IMR-90 (cell line): Measurements from ENCODE around the gene MAP4. TPM values are rescaled to one million over a fixed set of nuclear protein-coding genes. Genes with fewer than 3 reads are reported as not detected.

Experiments used
- ATAC-seq: fragments of 200-7000 bp; cut with Tn5 transposase; 2 replicates; pipeline ENCODE4 v1.9.1; 2020; ENCODE audit warnings: low read depth, mild to moderate bottlenecking, moderate library complexity
- BruUV-seq: library from RNA; stranded (reverse); fragments of 400-500 nt; replicated peaks from 2 replicates; lab custom pipeline; 2021; lab: Mats Ljungman, UMichigan
- CTCF ChIA-PET: fragments of 300-600 bp; formaldehyde crosslinking; extraction: SDS; loops from one replicate; lab custom pipeline; 2021; ENCODE audit warnings: antibody characterized with exemption; lab: Yijun Ruan, JAX
- POLR2A ChIA-PET: fragments of 300-600 bp; sonication (Branson Sonifier 250); formaldehyde crosslinking; loops from one replicate; lab custom pipeline; 2022; ENCODE audit warnings: antibody characterized with exemption; ENCODE audit not compliant: unreplicated experiment; lab: Charles Lee
- DNase-seq: peaks from one replicate; pipeline ENCODE4 v3.0.0; 2013
- H2AFZ ChIP-seq: replicated peaks from 2 replicates; pipeline ENCODE3; 2013; ENCODE audit warnings: low read length, mild to moderate bottlenecking; ENCODE audit not compliant: poor library complexity
- H2AK5ac ChIP-seq: 2 replicates; pipeline ENCODE4 v1.6.1; 2013; ENCODE audit warnings: low read depth, low read length, inconsistent platforms
- H2AK9ac ChIP-seq: replicated peaks from 2 replicates; pipeline ENCODE3; 2013; ENCODE audit warnings: mild to moderate bottlenecking, low read depth, low read length, moderate library complexity; ENCODE audit not compliant: poor library complexity
- H2BK120ac ChIP-seq: 2 replicates; pipeline ENCODE4 v1.6.1; 2013; ENCODE audit warnings: low read depth, low read length, inconsistent platforms
- H2BK15ac ChIP-seq: 3 replicates; pipeline ENCODE4 v1.6.1; 2013; ENCODE audit warnings: low read depth, low read length, inconsistent platforms
- H2BK20ac ChIP-seq: 2 replicates; pipeline ENCODE4 v1.6.1; 2013; ENCODE audit warnings: low read depth, mild to moderate bottlenecking, inconsistent platforms, low read length, moderate library complexity
- H2BK5ac ChIP-seq: 2 replicates; pipeline ENCODE4 v1.6.1; 2013; ENCODE audit warnings: mild to moderate bottlenecking, low read depth, low read length, inconsistent platforms; ENCODE audit not compliant: poor library complexity, severe bottlenecking
- H3K14ac ChIP-seq: replicated peaks from 2 replicates; pipeline ENCODE4 v1.6.1; 2013; ENCODE audit warnings: low read depth, low read length, inconsistent platforms
- H3K18ac ChIP-seq: 2 replicates; pipeline ENCODE4 v1.6.1; 2013; ENCODE audit warnings: low read depth, low read length, control low read depth
- H3K23ac ChIP-seq: 2 replicates; pipeline ENCODE4 v1.6.1; 2013; ENCODE audit warnings: low read depth, low read length, inconsistent platforms
- H3K27ac ChIP-seq: 2 replicates; pipeline ENCODE4 v1.5.1; 2013; ENCODE audit warnings: mild to moderate bottlenecking, control low read depth, low read length; ENCODE audit not compliant: insufficient read depth
- H3K27me3 ChIP-seq: 2 replicates; pipeline ENCODE4 v1.6.1; 2013; ENCODE audit warnings: low read length; ENCODE audit not compliant: control insufficient read depth, insufficient read depth
- H3K36me3 ChIP-seq: 2 replicates; pipeline ENCODE4 v1.6.1; 2013; ENCODE audit warnings: low read length, mixed read lengths; ENCODE audit not compliant: control insufficient read depth, insufficient read depth
- H3K4ac ChIP-seq: 2 replicates; pipeline ENCODE4 v1.6.1; 2013; ENCODE audit warnings: low read depth, low read length, inconsistent platforms
- H3K4me1 ChIP-seq: 2 replicates; pipeline ENCODE4 v1.6.1; 2013; ENCODE audit warnings: low read length, mixed read lengths; ENCODE audit not compliant: control insufficient read depth, insufficient read depth
- H3K4me2 ChIP-seq: 2 replicates; pipeline ENCODE4 v1.6.1; 2013; ENCODE audit warnings: low read depth, mild to moderate bottlenecking, control low read depth, low read length, moderate library complexity
- H3K4me3 ChIP-seq: 2 replicates; pipeline ENCODE4 v1.5.1; 2013; ENCODE audit warnings: low read depth, mild to moderate bottlenecking, control low read depth, low read length, moderate library complexity; ENCODE audit not compliant: insufficient read depth
- H3K56ac ChIP-seq: 2 replicates; pipeline ENCODE4 v1.6.1; 2013; ENCODE audit warnings: low read length, inconsistent platforms; ENCODE audit not compliant: insufficient read depth; ENCODE audit errors: extremely low read depth
- H3K79me1 ChIP-seq, 2 experiments: 2 replicates each; pipeline ENCODE4 v1.6.1; 2013; ENCODE audit warnings: low read length in 2 of 2, inconsistent platforms in 1 of 2, low read depth in 1 of 2
- H3K9ac ChIP-seq: 2 replicates; pipeline ENCODE4 v1.6.1; 2013; ENCODE audit warnings: low read depth, low read length, control low read depth
- H3K9me1 ChIP-seq: 2 replicates; pipeline ENCODE4 v1.6.1; 2013; ENCODE audit warnings: low read length, inconsistent platforms; ENCODE audit not compliant: insufficient read depth
- H3K9me3 ChIP-seq: 2 replicates; pipeline ENCODE4 v1.6.1; 2013; ENCODE audit warnings: low read length; ENCODE audit not compliant: control insufficient read depth, insufficient read depth
- H4K20me1 ChIP-seq: 2 replicates; pipeline ENCODE4 v1.6.1; 2013; ENCODE audit warnings: low read length, inconsistent platforms; ENCODE audit not compliant: insufficient read depth
- H4K5ac ChIP-seq: 2 replicates; pipeline ENCODE4 v1.6.1; 2013; ENCODE audit warnings: mild to moderate bottlenecking, low read depth, low read length, control low read depth
- H4K8ac ChIP-seq, 2 experiments: 2 replicates each; pipeline ENCODE4 v1.6.1; 2013; ENCODE audit warnings: low read depth in 2 of 2, low read length in 2 of 2, control low read depth in 1 of 2, inconsistent platforms in 1 of 2
- H4K91ac ChIP-seq: 2 replicates; pipeline ENCODE4 v1.6.1; 2013; ENCODE audit warnings: low read depth, low read length, inconsistent platforms; ENCODE audit not compliant: insufficient read depth
- CHD1 ChIP-seq: IDR thresholded peaks from 2 replicates; pipeline ENCODE4 v1.6.1; 2012; ENCODE audit warnings: low read depth, low read length, improper control_type of control experiment
- CTCF ChIP-seq: conservative IDR thresholded peaks from 2 replicates; pipeline ENCODE4 v1.5.1; 2012; ENCODE audit warnings: mild to moderate bottlenecking, low read depth, low read length, improper control_type of control experiment
- FOS ChIP-seq: fragments of 150-350 bp; IDR thresholded peaks from 2 replicates; pipeline ENCODE4 v1.6.1; 2016; ENCODE audit warnings: low read depth, low read length
- POLR2A ChIP-seq: IDR thresholded peaks from 2 replicates; pipeline ENCODE4 v1.6.1; 2012; ENCODE audit warnings: mild to moderate bottlenecking, low read depth, low read length
- RCOR1 ChIP-seq: IDR thresholded peaks from 2 replicates; pipeline ENCODE4 v1.6.1; 2012; ENCODE audit warnings: mild to moderate bottlenecking, low read length, improper control_type of control experiment; ENCODE audit not compliant: insufficient replicate concordance
- RFX5 ChIP-seq: IDR thresholded peaks from 2 replicates; pipeline ENCODE4 v1.8.0; 2012; ENCODE audit warnings: low read depth, mild to moderate bottlenecking, low read length, moderate library complexity
- SMC3 ChIP-seq: fragments of 150-350 bp; IDR thresholded peaks from 2 replicates; pipeline ENCODE4 v1.6.1; 2016; ENCODE audit warnings: low read depth, mild to moderate bottlenecking, antibody characterized with exemption, low read length, moderate library complexity
- WGBS, 2 experiments: methylation state at CpG; one replicate each; pipeline versions ENCODE4 v1.1.5 to v1.1.7; 2013; ENCODE audit warnings: missing lambda C conversion rate in 2 of 2; ENCODE audit not compliant: insufficient read length in 1 of 2; ENCODE audit errors: extremely low coverage in 2 of 2; 5-methylcytosine and 5-hydroxymethylcytosine counted together
- dilution Hi-C: fragments of 300-500 bp; cut with HindIII; formaldehyde crosslinking; loops from one replicate; pipeline ENCODE4 v1.14.3; 2018; ENCODE audit warnings: low sequenced_read_pairs; ENCODE audit not compliant: unreplicated experiment
- in situ Hi-C: fragments of 300-500 bp; cut with MboI; formaldehyde crosslinking; loops from 3 replicates; pipeline ENCODE4 v1.14.3; 2019; ENCODE audit warnings: low sequenced_read_pairs, inconsistent platforms, mixed read lengths
- intact Hi-C: fragments of 100-400 bp; cut with micrococcal nuclease; formaldehyde crosslinking; loops from 2 replicates; pipeline ENCODE4 v1.10.0; 2022
- polyA plus RNA-seq, 3 experiments: library from polyadenylated mRNA; depleted of rRNA; stranded (reverse); fragments of >200 nt; gene quantifications; 2 replicates each; pipeline ENCODE4 v1.2.3, GENCODE V29; 2012; ENCODE audit warnings: low replicate concordance in 1 of 3
- total RNA-seq: library from RNA; depleted of rRNA; stranded (reverse); fragments of >200 nt; gene quantifications from 2 replicates; pipeline ENCODE4 v1.2.3, GENCODE V29; 2012

Gene MAP4
- total and polyA plus RNA-seq, 2 of the 4 experiments (the other 2 are of a cell fraction), result 87.8 to 216 TPM

- H2BK20ac ChIP-seq, result no peak overlapping the region
- in situ Hi-C loops, result no loop called here
- H3K56ac ChIP-seq, result no peak overlapping the region
- H3K14ac ChIP-seq, result no peak overlapping the region
- CTCF ChIA-PET, result interaction anchor here (0.6 kb wide), 1 partner anchor 45 kb away, joined by 3 read pairs; no protein-coding TSS in a partner anchor
- H2AK5ac ChIP-seq, result no peak overlapping the region
- peak overlapping the region; percentile 22; the same call in 1 of the 2 replicates for H3K27ac ChIP-seq
- DNase-seq, result no peak
- no peaks in the 10 kb centered on the region for H3K36me3 ChIP-seq
- H3K4ac ChIP-seq, result no peak overlapping the region
- no peak overlapping the region for H3K9ac ChIP-seq
- no TSS peak for BruUV-seq
- H4K20me1 ChIP-seq, result peaks cover 95% of the 10 kb centered on the region
- no peaks in the 10 kb centered on the region for H3K27me3 ChIP-seq
- no peak overlapping the region for H3K4me3 ChIP-seq
- dilution Hi-C loops, result no loop called here
- H2AK9ac ChIP-seq, result no peak overlapping the region
- no CpG with 5 or more reads among the region's 3 CpGs for WGBS, 2 experiments
- H3K4me1 ChIP-seq, result peaks cover 19% of the 10 kb centered on the region
- H3K9me3 ChIP-seq, result no peaks in the 10 kb centered on the region
- no peak overlapping the region for H4K5ac ChIP-seq
- no peak overlapping the region for H2BK120ac ChIP-seq
- H3K9me1 ChIP-seq, result peaks cover 19% of the 10 kb centered on the region
- POLR2A ChIA-PET, result no interaction called here
- no peak overlapping the region for H2BK15ac ChIP-seq
- no peak overlapping the region for H2BK5ac ChIP-seq
- no peak overlapping the region for H3K18ac ChIP-seq
- ATAC-seq, result no peak
- intact Hi-C loops, result no loop called here
- H3K4me2 ChIP-seq, result no peak overlapping the region
- TF ChIP-seq CTCF (no peak), RFX5 (no peak), RCOR1 (no peak), FOS (no peak), POLR2A (no peak), CHD1 (no peak), SMC3 (no peak)
- no peak overlapping the region for H3K23ac ChIP-seq
- no peak overlapping the region for H4K8ac ChIP-seq
- H3K79me1 ChIP-seq, result peaks cover 8 to 66% of the 10 kb centered on the region in 2 experiments; a peak in 3 of 4 replicates
- H4K91ac ChIP-seq, result no peak overlapping the region
- H2AFZ ChIP-seq, result no peak overlapping the region
These were observed 14.0 kb upstream of the MAP4 start for GRCh38 chr3:48030188-48030587.
